ENCODE measurements around the gene GLIPR1. TPM values are rescaled to one million over a fixed set of nuclear protein-coding genes. Genes with fewer than 3 reads are reported as not detected.

Gene GLIPR1
- total and polyA plus RNA-seq, 2 donors (not counting 3 experiments of a cell fraction or from before 2014, with no cell fraction given) = 98.8 to 108 TPM

- Histone ChIP-seq H3K9me1 (replicated peaks; ENCODE audit: control insufficient read depth, extremely low read depth, insufficient read depth, low read length) (no peaks in the 10 kb centered on the region), H3K9me3 (replicated peaks; ENCODE audit: control insufficient read depth, insufficient read depth, low read length) (no peaks in the 10 kb centered on the region), H3K4me1 (ENCODE audit: control insufficient read depth, extremely low read depth, insufficient read depth, low read length) (no peaks in the 10 kb centered on the region), H3K27me3 (ENCODE audit: control insufficient read depth in 2 of 2, insufficient read depth in 2 of 2, low read length in 2 of 2) (no peaks in the 10 kb centered on the region), H3K36me3 (ENCODE audit: control insufficient read depth in 2 of 2, extremely low read depth in 1 of 2, insufficient read depth in 2 of 2, low read length in 2 of 2) (no peaks in the 10 kb centered on the region), H3K4me3 (replicated peaks in 1 of 3; ENCODE audit: insufficient read depth in 1 of 3, low read depth in 1 of 3, low read length in 3 of 3) (no peak overlapping the region), H4K20me1 (replicated peaks; ENCODE audit: control insufficient read depth, extremely low read depth, insufficient read depth, low read length) (no peaks in the 10 kb centered on the region), H3K4me2 (ENCODE audit: insufficient read depth, low read length) (no peak overlapping the region), H3K27ac (ENCODE audit: insufficient read depth, low read depth, low read length) (no peak overlapping the region), H3K79me2 (ENCODE audit: control insufficient read depth, insufficient read depth, low read length) (no peaks in the 10 kb centered on the region), H3K9ac (replicated peaks; ENCODE audit: extremely low read depth, insufficient read depth, low read length) (no peak overlapping the region), H2AFZ (ENCODE audit: low read depth, low read length) (no peak overlapping the region)
- DNase-seq (ENCODE audit: low read depth, low spot score) = no peak
- POLR2A ChIA-PET = no interaction called here
- TF ChIP-seq MAX (IDR thresholded peaks at IDR 0.05; ENCODE audit: insufficient read depth, insufficient read length) (no peak), POLR2AphosphoS5 (IDR thresholded peaks at IDR 0.05; ENCODE audit: insufficient read depth, low read depth, low read length) (no peak), CTCF (IDR thresholded peaks at IDR 0.05; ENCODE audit: extremely low read depth in 1 of 2, insufficient read depth in 1 of 2, low read depth in 1 of 2, low read length in 2 of 2) (no peak), GATA2 (IDR thresholded peaks at IDR 0.05; ENCODE audit: insufficient read depth, insufficient read length, low read depth, low read length) (no peak), POLR2A (IDR thresholded peaks at IDR 0.05; ENCODE audit: low read depth, low read length) (no peak), MYC (IDR thresholded peaks at IDR 0.05; ENCODE audit: low read depth, low read length) (no peak), JUN (IDR thresholded peaks at IDR 0.05; ENCODE audit: borderline replicate concordance, insufficient read depth, insufficient read length, low read depth) (no peak), EZH2 (IDR thresholded peaks at IDR 0.05; ENCODE audit: borderline replicate concordance, low read depth, low read length, severe bottlenecking) (no peak)
- intact Hi-C loops (cut with micrococcal nuclease) (no loop called here), dilution Hi-C loops (cut with MboI; ENCODE audit: extremely low pct_ligation_motif_present, low sequenced_read_pairs) (no loop called here)
- no TSS peak for BruUV-seq (replicated peaks)
- CTCF ChIA-PET = no interaction called here
- no peak for FAIRE-seq
These were observed 41.5 kb upstream of the GLIPR1 start for GRCh38 chr12:75439048-75439447.
